ENCODE data around the gene CDCP1.

DNA sequence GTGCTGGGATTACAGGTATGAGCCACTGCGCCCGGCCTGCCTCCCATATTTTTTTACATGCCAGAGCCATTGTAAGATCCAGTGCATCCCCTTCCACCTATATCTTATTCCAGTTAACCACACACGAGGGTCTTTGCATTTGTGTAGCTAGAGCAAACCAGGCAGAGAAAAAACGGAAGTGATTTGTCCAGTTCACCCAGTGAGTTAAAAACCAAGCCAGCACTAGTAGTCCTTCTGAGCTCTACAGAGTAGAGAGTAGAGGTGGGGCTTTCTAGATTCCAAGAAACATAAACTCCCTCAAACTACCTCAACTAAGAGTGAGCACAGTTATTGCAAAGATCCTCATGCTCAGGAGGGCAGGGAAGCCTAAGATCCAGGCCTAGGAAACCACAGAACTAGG is 45.2 kb upstream of the CDCP1 start:
- TF ChIP-seq CTCF (conservative IDR thresholded peaks at IDR 0.05; ENCODE audit: low read depth, low read length), result no peak
- TF ChIP-seq EZH2 (IDR thresholded peaks at IDR 0.05; ENCODE audit: borderline replicate concordance, low read depth, low read length, poor library complexity, severe bottlenecking), result no peak
